Nasal cavity respiratory epithelium epithelial cell of viscerocranial mucosa (primary cell): ENCODE results near the gene ROBO1. TPM values are rescaled to one million over a fixed set of nuclear protein-coding genes. Genes with fewer than 3 reads are reported as not detected.

Experiments used
- total RNA-seq: library from RNA; depleted of rRNA; stranded (reverse); fragments of >200 nt; gene quantifications from 2 replicates; pipeline ENCODE4 v1.2.3, GENCODE V29; 2014

The ROBO1 gene
- 46.1 and 110 TPM in 2 replicates for total RNA-seq

DNA sequence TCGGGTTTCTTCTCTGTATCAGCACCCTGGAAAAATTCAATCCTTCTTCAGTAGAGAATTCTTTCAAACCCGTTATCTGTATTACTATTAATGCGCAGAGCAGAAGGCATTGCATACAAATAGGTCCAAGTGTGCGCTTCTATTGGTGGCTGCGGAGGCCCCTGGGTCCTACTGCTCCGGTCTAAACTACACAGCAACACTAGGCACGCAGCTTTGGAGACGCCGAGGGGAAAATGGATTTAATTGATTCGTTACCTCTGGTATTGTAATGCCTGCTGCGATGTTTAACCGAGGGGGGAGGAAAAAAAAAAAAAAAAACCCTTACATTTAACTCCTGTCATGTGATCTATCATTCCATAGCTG is at the start of gene ROBO1:
Gene ROBO1, minus strand, starts transcription at position 94 of the 363 bp plus-strand sequence.

